ENCODE measurements around the gene CCDC88C.

CCDC88C gene

GRCh38 chr14:91292491-91292890 lies 125.1 kb downstream of the CCDC88C start:
- TF ChIP-seq CTCF (IDR thresholded peaks at IDR 0.05; ENCODE audit: low read depth, low read length) (no peak), EZH2phosphoT487 (IDR thresholded peaks at IDR 0.05; ENCODE audit: low read depth) (no peak)
- Histone ChIP-seq H3K36me3 (replicated peaks; ENCODE audit: low read depth, low read length) (peaks cover 76% of the 10 kb centered on the region), H3K27ac (ENCODE audit: low read length) (no peak overlapping the region), H3K79me2 (ENCODE audit: low read length) (no peaks in the 10 kb centered on the region), H3K4me1 (ENCODE audit: low read length) (no peaks in the 10 kb centered on the region), H2AFZ (ENCODE audit: low read depth, low read length) (no peak overlapping the region), H3K27me3 (ENCODE audit: low read depth, low read length) (no peaks in the 10 kb centered on the region), H3K9me3 (ENCODE audit: insufficient read depth, low read length) (no peaks in the 10 kb centered on the region), H4K20me1 (ENCODE audit: insufficient read depth, low read length) (no peaks in the 10 kb centered on the region; the same call in 1 of the 2 replicates), H3K4me2 (ENCODE audit: low read length) (no peak overlapping the region), H3K9ac (ENCODE audit: low read length) (no peak overlapping the region), H3K4me3 (ENCODE audit: low read length) (no peak overlapping the region)

GRCh38 chr14:91291786-91292405 lies 125.7 kb downstream of the CCDC88C start:
- Histone ChIP-seq H3K27me3 (ENCODE audit: low read depth, low read length) (no peaks in the 10 kb centered on the region), H2AFZ (ENCODE audit: low read depth, low read length) (no peak overlapping the region), H3K36me3 (replicated peaks; ENCODE audit: low read depth, low read length) (peaks cover 70% of the 10 kb centered on the region), H3K27ac (ENCODE audit: low read length) (no peak overlapping the region), H3K4me1 (ENCODE audit: low read length) (no peaks in the 10 kb centered on the region), H3K4me3 (ENCODE audit: low read length) (no peak overlapping the region), H3K4me2 (ENCODE audit: low read length) (no peak overlapping the region), H4K20me1 (ENCODE audit: insufficient read depth, low read length) (no peaks in the 10 kb centered on the region; the same call in 1 of the 2 replicates), H3K9me3 (ENCODE audit: insufficient read depth, low read length) (no peaks in the 10 kb centered on the region), H3K9ac (ENCODE audit: low read length) (no peak overlapping the region), H3K79me2 (ENCODE audit: low read length) (no peaks in the 10 kb centered on the region)
- no peak for TF ChIP-seq EZH2phosphoT487 (IDR thresholded peaks at IDR 0.05; ENCODE audit: low read depth)
- TF ChIP-seq CTCF (IDR thresholded peaks at IDR 0.05; ENCODE audit: low read depth, low read length), result no peak

DNA sequence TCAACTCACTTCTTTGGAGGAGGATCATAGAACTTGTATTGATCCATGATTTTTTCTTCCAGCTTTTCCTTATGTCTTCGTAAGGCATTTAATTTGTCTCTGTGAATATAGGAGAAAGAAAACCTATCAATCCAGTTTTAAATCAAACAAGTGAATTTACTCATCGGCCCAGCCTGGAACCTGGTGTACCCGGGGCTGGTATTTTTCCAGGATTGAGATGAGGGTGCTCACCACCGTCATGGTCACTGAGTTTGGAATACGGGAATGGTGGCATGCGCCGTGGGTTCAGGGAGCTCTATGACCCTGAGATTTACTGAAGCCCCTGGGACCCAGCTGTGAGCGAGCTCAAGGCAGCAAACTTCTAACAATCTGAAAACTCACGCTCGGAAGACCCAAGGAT lies 126.6 kb downstream of the CCDC88C start:
- no peaks in the 10 kb centered on the region for H3K79me2 ChIP-seq (ENCODE audit: low read length)
- no peak overlapping the region for H2AFZ ChIP-seq (ENCODE audit: low read depth, low read length)
- no peak overlapping the region for H3K27ac ChIP-seq (ENCODE audit: low read length)
- H3K36me3 ChIP-seq (replicated peaks; ENCODE audit: low read depth, low read length), result peaks cover 66% of the 10 kb centered on the region
- no peak overlapping the region for H3K9ac ChIP-seq (ENCODE audit: low read length)
- no peak overlapping the region for H3K4me3 ChIP-seq (ENCODE audit: low read length)
- TF ChIP-seq CTCF (IDR thresholded peaks at IDR 0.05; ENCODE audit: low read depth, low read length) (no peak), EZH2phosphoT487 (IDR thresholded peaks at IDR 0.05; ENCODE audit: low read depth) (no peak)
- no peaks in the 10 kb centered on the region for H3K9me3 ChIP-seq (ENCODE audit: insufficient read depth, low read length)
- no peaks in the 10 kb centered on the region for H3K27me3 ChIP-seq (ENCODE audit: low read depth, low read length)
- H4K20me1 ChIP-seq (ENCODE audit: insufficient read depth, low read length), result no peaks in the 10 kb centered on the region; the same call in 1 of the 2 replicates
- no peak overlapping the region for H3K4me2 ChIP-seq (ENCODE audit: low read length)
- no peaks in the 10 kb centered on the region for H3K4me1 ChIP-seq (ENCODE audit: low read length)

GRCh38 chr14:91289464-91289863 lies 128.2 kb downstream of the CCDC88C start:
- Histone ChIP-seq H3K9ac (ENCODE audit: low read length) (no peak overlapping the region), H3K4me3 (ENCODE audit: low read length) (no peak overlapping the region), H3K27me3 (ENCODE audit: low read depth, low read length) (no peaks in the 10 kb centered on the region), H4K20me1 (ENCODE audit: insufficient read depth, low read length) (no peaks in the 10 kb centered on the region; the same call in 1 of the 2 replicates), H3K4me1 (ENCODE audit: low read length) (no peaks in the 10 kb centered on the region), H3K9me3 (ENCODE audit: insufficient read depth, low read length) (no peaks in the 10 kb centered on the region), H3K27ac (ENCODE audit: low read length) (no peak overlapping the region), H2AFZ (ENCODE audit: low read depth, low read length) (no peak overlapping the region), H3K79me2 (ENCODE audit: low read length) (no peaks in the 10 kb centered on the region), H3K36me3 (replicated peaks; ENCODE audit: low read depth, low read length) (peaks cover 73% of the 10 kb centered on the region), H3K4me2 (ENCODE audit: low read length) (no peak overlapping the region)
- TF ChIP-seq CTCF (IDR thresholded peaks at IDR 0.05; ENCODE audit: low read depth, low read length) (no peak), EZH2phosphoT487 (IDR thresholded peaks at IDR 0.05; ENCODE audit: low read depth) (no peak)

All from OCI-LY3 (cell line).